Liver (tissue), 9 donors: Measurements from ENCODE around the gene PIGQ. TPM values are rescaled to one million over a fixed set of nuclear protein-coding genes. Genes with fewer than 3 reads are reported as not detected.

Experiments used
- DNase-seq: peaks from one replicate; pipeline ENCODE4 v3.0.0-alpha.2; 2017; ENCODE audit warnings: low spot score
- H3K27ac ChIP-seq, 2 donors: one replicate each; pipeline ENCODE4 v1.7.0; 2013; ENCODE audit warnings: inconsistent platforms in 2 of 2, low read length in 2 of 2, control low read depth in 1 of 2, low read depth in 1 of 2, mild to moderate bottlenecking in 1 of 2
- H3K27me3 ChIP-seq, 4 donors: one replicate each; pipeline versions ENCODE4 v1.6.1 to v1.7.0; 2013; ENCODE audit warnings: low read length in 3 of 4, inconsistent platforms in 1 of 4, mild to moderate bottlenecking in 1 of 4, moderate library complexity in 1 of 4; ENCODE audit not compliant: control insufficient read depth in 4 of 4, insufficient read depth in 4 of 4
- H3K36me3 ChIP-seq, 4 donors: one replicate each; pipeline versions ENCODE4 v1.6.1 to v1.7.0; 2013; ENCODE audit warnings: low read length in 3 of 4, mild to moderate bottlenecking in 3 of 4, low read depth in 1 of 4, moderate library complexity in 1 of 4; ENCODE audit not compliant: control insufficient read depth in 4 of 4, insufficient read depth in 3 of 4
- H3K4me1 ChIP-seq, 4 donors: one replicate each; pipeline versions ENCODE4 v1.6.1 to v1.7.0; 2013; ENCODE audit warnings: low read length in 3 of 4, mild to moderate bottlenecking in 3 of 4, moderate library complexity in 1 of 4; ENCODE audit not compliant: control insufficient read depth in 4 of 4, insufficient read depth in 4 of 4
- H3K4me3 ChIP-seq, 3 donors: one replicate each; pipeline versions ENCODE4 v1.6.1 to v1.7.0; 2013; ENCODE audit warnings: low read length in 3 of 3, control low read depth in 1 of 3, low read depth in 1 of 3, mild to moderate bottlenecking in 1 of 3
- H3K9ac ChIP-seq, 2 donors: one replicate each; pipeline ENCODE4 v1.7.0; 2013; ENCODE audit warnings: low read length in 2 of 2, mild to moderate bottlenecking in 2 of 2, moderate library complexity in 2 of 2, control low read depth in 1 of 2, low read depth in 1 of 2
- H3K9me3 ChIP-seq, 4 donors: one replicate each; pipeline versions ENCODE4 v1.6.1 to v1.7.0; 2013; ENCODE audit warnings: low read length in 3 of 4; ENCODE audit not compliant: control insufficient read depth in 4 of 4
- CTCF ChIP-seq: fragments of 150-350 bp; IDR thresholded peaks from 2 replicates; pipeline ENCODE4 v1.5.1; 2017; ENCODE audit warnings: improper control_type of control experiment, low read depth, low read length; ENCODE audit not compliant: missing input control
- EGR1 ChIP-seq, 2 donors: IDR thresholded peaks; 2 replicates each; pipeline ENCODE4 v1.6.1; 2016 to 2018; ENCODE audit warnings: antibody characterized with exemption in 2 of 2, low read depth in 2 of 2
- GABPA ChIP-seq, 2 donors: IDR thresholded peaks in 1 of 2; conservative IDR thresholded peaks in 1 of 2; 2 replicates each; pipeline ENCODE4 v1.6.1; 2016; ENCODE audit warnings: antibody characterized with exemption in 2 of 2, mild to moderate bottlenecking in 1 of 2, moderate library complexity in 1 of 2
- HNF4G ChIP-seq: IDR thresholded peaks from 2 replicates; pipeline ENCODE4 v1.6.1; 2016; ENCODE audit warnings: antibody characterized with exemption
- NR2F2 ChIP-seq: IDR thresholded peaks from 2 replicates; pipeline ENCODE4 v1.6.1; 2016; ENCODE audit warnings: antibody characterized with exemption
- RAD21 ChIP-seq, 2 donors: IDR thresholded peaks; 2 replicates each; pipeline ENCODE4 v1.6.1; 2016; ENCODE audit warnings: antibody characterized with exemption in 2 of 2, mild to moderate bottlenecking in 2 of 2
- REST ChIP-seq: IDR thresholded peaks from 2 replicates; pipeline ENCODE4 v1.6.1; 2016; ENCODE audit warnings: antibody characterized with exemption, mild to moderate bottlenecking
- SP1 ChIP-seq: IDR thresholded peaks from 2 replicates; pipeline ENCODE4 v1.6.1; 2018; ENCODE audit warnings: antibody characterized with exemption, mild to moderate bottlenecking
- TAF1 ChIP-seq: conservative IDR thresholded peaks from 2 replicates; pipeline ENCODE4 v1.6.1; 2016; ENCODE audit warnings: antibody characterized with exemption, mild to moderate bottlenecking
- YY1 ChIP-seq: IDR thresholded peaks from 2 replicates; pipeline ENCODE4 v1.6.1; 2016; ENCODE audit warnings: antibody characterized with exemption, mild to moderate bottlenecking
- ZBTB33 ChIP-seq: IDR thresholded peaks from 2 replicates; pipeline ENCODE4 v1.6.1; 2016; ENCODE audit warnings: antibody characterized with exemption
- WGBS: extraction: QIAGEN DNeasy Blood & Tissue Kit; methylation state at CpG from one replicate; pipeline ENCODE4 v1.1.7; 2013; 5-methylcytosine and 5-hydroxymethylcytosine counted together
- polyA plus RNA-seq, 2 donors: library from polyadenylated mRNA; stranded (reverse) in 1 of 2; unstranded in 1 of 2; fragments of 200-250 nt in 1 of 2; fragments of >200 nt in 1 of 2; fragmentation: Nextera tagmentation in 1 of 2; extraction: Ambion mirVana in 1 of 2; gene quantifications; one replicate each; pipeline versions ENCODE4 v1.2.1 to v1.2.3, GENCODE V29; 2013 to 2015
- total RNA-seq, 2 donors: library from RNA; depleted of rRNA; stranded (reverse); fragments of >200 nt; gene quantifications; one replicate each; pipeline ENCODE4 v1.2.3, GENCODE V29; 2014
- TF ChIP-seq, protein P1 (sequence below): IDR thresholded peaks from 2 replicates; pipeline ENCODE4 v1.6.1; 2016; ENCODE audit warnings: antibody characterized with exemption
- donor health status: healthy.
- donor health status: healthy.
- donor health status: healthy.
- donor health status: healthy.
- donor health status: healthy.

Gene PIGQ
- total and polyA plus RNA-seq, 4 donors = 16.8 to 144 (median 20.6) TPM

DNA sequence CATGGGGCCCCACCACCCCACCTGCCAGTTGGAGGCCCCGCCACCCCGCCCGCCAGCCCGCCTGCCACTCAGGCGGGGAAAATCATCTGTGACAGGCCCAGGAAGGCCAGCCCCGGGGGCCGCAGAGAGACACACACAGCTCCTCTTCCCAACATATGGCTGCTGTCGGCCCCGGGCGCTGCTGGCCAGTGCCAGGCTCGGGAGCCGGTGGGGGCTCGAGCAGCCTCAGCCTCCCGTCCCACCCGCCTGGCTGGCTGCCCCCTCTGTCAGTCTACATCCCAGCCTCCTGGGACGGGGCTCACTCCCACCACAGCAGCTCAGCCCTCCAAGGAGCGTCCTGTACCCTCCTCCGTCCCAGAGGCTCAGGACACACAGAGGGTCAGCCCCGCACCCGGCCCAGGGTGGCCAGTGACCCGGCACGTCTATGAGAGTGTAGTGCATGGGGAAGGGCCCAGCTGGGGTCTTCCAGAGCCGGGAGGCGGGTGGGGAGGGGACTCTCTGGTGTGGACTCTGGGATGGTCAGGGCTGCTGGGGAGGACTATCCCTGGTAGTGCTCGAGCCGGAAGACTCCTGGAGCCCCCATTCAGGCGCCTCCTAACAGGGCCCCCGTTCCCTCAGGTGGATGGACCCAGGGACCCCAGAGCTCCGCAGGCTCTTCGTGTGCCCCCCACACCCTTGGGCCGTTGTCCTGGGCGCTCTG lies 13.1 kb upstream of the PIGQ start:
- TF ChIP-seq CTCF (no peak), HNF4G (no peak), SP1 (no peak), EGR1 (IDR thresholded peaks at IDR 0.05; ENCODE audit: low read depth in 2 of 2) (no peak), REST (no peak), TAF1 (no peak), GABPA (IDR thresholded peaks at IDR 0.05 in 1 of 2, conservative IDR thresholded peaks at IDR 0.05 in 1 of 2) (no peak), NR2F2 (no peak), RAD21 (IDR thresholded peaks at IDR 0.05) (no peak), ZBTB33 (no peak), YY1 (no peak)
- TF ChIP-seq, protein P1, sequence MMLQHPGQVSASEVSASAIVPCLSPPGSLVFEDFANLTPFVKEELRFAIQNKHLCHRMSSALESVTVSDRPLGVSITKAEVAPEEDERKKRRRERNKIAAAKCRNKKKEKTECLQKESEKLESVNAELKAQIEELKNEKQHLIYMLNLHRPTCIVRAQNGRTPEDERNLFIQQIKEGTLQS = no peak
- Histone ChIP-seq H3K36me3 (peaks cover 0 to 11% (median 5%) of the 10 kb centered on the region in 4 donors), H3K9me3 (no peaks in the 10 kb centered on the region), H3K27me3 (peaks cover 0 to 5% (median under 1%) of the 10 kb centered on the region in 4 donors), H3K4me1 (peaks cover 3 to 17% (median 8%) of the 10 kb centered on the region in 4 donors), H3K9ac (no peak overlapping the region), H3K27ac (no peak overlapping the region), H3K4me3 (no peak overlapping the region)
- 92% methylated on average over 32 of the region's 32 CpGs for WGBS
- no peak for DNase-seq
